ENCODE results near the gene OR2V2.

The OR2V2 gene

GRCh38 chr5:181198106-181198685 lies 50.8 kb downstream of the OR2V2 start:
- ATAC-seq: no peak
- no peak for DNase-seq (ENCODE audit: low spot score in 2 of 2)
- Mint-ChIP-seq H3K27ac (no peak overlapping the region), H3K36me3 (no peaks in the 10 kb centered on the region), H3K9me3 (no peaks in the 10 kb centered on the region), H3K4me1 (peaks cover 11% of the 10 kb centered on the region), H3K4me3 (no peak overlapping the region)

GRCh38 chr5:181198905-181199519 lies 51.6 kb downstream of the OR2V2 start:
- ATAC-seq (peak; percentile 17), DNase-seq (ENCODE audit: low spot score in 2 of 2) (no peak)
- Mint-ChIP-seq H3K4me1 (peaks cover 13% of the 10 kb centered on the region), H3K36me3 (no peaks in the 10 kb centered on the region), H3K4me3 (no peak overlapping the region), H3K9me3 (no peaks in the 10 kb centered on the region), H3K27ac (no peak overlapping the region)

DNA sequence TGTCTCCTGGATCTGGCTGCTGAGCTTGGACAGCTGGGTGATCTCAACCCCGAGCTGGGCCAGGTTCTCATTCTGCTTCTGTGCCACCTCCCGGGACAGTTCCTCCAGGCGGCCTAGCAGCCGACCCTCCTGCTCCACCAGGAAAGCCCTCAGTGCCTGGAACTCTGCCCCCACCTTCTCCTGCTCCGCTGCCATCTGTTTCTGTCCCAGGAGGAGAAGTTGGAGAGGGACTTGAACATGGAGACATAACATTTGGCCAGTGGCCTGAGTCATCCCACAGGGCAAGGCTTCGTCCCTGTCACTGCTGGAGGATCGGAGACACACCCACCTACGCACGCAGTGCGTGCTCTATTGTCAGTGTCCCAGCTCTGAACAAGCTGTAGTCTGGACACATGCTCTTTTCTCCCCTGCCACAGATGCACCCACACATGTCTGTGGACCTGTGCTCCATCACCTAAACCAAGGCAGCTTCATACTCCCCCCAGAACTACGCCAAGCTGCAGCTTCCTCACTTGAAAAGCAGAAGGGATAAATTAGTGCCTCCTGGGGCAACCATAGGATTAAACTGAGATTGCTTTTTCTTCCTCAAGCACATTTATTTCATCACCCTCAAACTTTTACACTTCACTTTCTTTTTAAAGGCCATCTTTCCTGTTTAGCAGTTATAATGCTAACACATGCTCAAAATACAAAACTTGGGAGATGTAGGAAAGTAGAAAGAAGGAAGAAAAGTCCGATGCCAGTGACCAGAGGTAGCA lies 52.7 kb downstream of the OR2V2 start:
- H3K9me3 Mint-ChIP-seq: no peaks in the 10 kb centered on the region
- DNase-seq (ENCODE audit: low spot score in 2 of 2) (no peak), ATAC-seq (no peak)
- H3K4me3 Mint-ChIP-seq: no peak overlapping the region
- H3K36me3 Mint-ChIP-seq: no peaks in the 10 kb centered on the region
- no peak overlapping the region for H3K27ac Mint-ChIP-seq
- peaks cover 17% of the 10 kb centered on the region for H3K4me1 Mint-ChIP-seq

DNA sequence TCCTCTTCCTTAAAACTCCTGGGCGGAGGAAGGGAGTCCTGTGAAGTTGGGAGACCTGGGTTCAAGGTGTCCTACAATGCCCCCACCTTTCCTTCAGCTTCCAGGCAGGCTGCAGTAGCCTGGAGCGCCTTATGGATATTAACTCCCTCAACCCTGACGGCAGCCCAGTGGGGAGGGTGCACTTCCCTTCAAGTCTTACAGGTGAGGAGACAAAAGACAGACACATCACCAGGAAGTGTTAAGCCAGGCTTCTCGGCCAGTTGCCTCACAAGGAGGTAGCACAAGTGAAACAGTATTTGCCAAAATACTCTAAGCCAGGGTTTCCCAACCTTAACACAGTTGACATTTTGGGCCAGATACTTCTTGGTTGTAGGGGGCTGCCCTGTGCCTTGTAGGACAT lies 53.4 kb downstream of the OR2V2 start:
- DNase-seq (ENCODE audit: low spot score in 2 of 2) (no peak), ATAC-seq (no peak)
- Mint-ChIP-seq H3K4me3 (no peak overlapping the region), H3K4me1 (peaks cover 23% of the 10 kb centered on the region), H3K27ac (peak overlapping the region; percentile 56), H3K9me3 (no peaks in the 10 kb centered on the region), H3K36me3 (peaks cover 5% of the 10 kb centered on the region)

DNA sequence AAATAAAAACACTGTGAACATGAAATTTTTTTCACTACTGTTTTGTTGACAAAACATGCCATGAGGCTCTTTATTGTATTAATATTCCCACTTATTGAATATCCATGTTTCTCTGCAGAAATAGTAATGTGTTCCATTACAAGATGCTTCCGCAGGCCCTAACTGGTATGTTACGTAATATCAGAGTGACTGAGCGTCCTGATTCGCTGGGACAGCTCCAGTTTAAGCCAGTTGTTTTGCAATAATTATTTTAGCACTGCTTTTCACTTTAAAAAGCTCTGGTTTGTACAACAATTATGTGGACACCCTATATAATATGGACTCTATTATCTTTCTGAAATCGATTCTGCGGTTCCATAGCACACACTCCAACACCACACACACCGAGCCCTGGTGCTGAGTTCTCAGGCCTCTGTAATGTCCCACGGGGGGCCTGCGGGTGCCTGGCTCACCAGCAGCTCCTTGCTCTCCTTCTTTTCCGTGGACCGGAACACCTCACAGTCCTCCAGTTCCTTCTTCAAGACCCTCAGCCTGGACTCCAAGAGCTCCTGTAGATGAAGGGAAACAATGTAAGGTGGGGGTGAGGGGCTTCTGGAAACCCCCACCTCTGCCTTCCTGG lies 55.8 kb downstream of the OR2V2 start:
- Mint-ChIP-seq H3K36me3 (peaks cover 29% of the 10 kb centered on the region), H3K27ac (no peak overlapping the region), H3K9me3 (no peaks in the 10 kb centered on the region), H3K4me1 (peaks cover 47% of the 10 kb centered on the region), H3K4me3 (peak overlapping the region; percentile 82)
- no peak for ATAC-seq
- no peak for DNase-seq (ENCODE audit: low spot score in 2 of 2)

DNA sequence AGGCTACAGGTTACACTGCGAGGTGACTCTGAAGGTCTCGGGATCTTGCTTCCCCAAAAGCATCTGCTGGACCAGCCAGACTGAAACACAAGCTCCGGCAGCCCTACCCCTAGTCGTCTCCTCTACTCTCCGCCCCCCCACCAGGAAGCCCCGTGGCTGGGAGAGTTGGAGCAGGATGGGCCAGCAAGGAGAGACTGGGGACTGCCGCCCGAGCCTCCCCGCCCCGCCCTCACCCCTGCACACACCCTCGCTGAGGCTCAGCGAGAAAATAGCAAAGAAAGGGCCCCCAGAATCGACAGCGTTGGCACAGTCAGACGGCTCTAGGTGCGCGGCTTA lies 56.4 kb downstream of the OR2V2 start:
- DNase-seq (ENCODE audit: low spot score in 2 of 2) (no peak), ATAC-seq (peak; percentile 3)
- no peaks in the 10 kb centered on the region for H3K9me3 Mint-ChIP-seq
- H3K4me1 Mint-ChIP-seq: peaks cover 46% of the 10 kb centered on the region
- peaks cover 31% of the 10 kb centered on the region for H3K36me3 Mint-ChIP-seq
- H3K27ac Mint-ChIP-seq: peak overlapping the region; percentile 54
- H3K4me3 Mint-ChIP-seq: peak overlapping the region; percentile 82

DNA sequence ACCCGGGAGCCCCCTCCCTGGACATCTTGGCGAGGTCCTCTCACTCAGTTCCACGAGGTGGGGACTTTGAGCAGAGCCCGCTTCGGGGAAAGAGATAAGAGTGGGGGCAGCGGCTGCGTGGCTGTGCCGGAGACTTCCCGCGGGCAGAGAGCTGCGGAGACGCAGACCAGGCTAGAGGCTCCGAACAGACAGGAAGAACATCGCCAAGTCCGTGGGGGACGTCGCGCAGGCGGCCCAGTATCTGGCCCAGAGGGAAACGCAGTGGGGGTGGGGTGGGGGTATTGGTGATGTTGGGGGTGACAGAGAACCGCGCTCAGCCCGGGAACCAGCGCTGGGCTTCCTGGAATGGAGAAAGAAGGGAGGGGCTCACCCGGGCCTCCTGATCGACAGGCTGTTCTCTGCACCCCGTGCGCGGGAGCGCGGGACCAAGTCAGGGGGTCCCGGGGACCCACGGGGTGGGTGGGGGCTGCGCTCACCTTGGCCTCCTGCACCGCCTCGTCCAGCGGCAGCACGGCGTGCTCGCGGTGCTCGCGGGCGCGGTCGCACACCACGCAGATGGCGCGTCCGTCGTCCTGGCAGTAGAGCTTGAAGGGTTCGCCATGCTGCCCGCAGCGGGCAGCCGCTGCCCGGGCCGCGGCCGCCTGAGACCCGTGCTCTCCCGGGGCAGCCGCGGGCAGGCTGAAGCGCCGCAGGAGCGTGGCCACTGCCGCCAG lies 56.9 kb downstream of the OR2V2 start:
- Mint-ChIP-seq H3K9me3 (no peaks in the 10 kb centered on the region), H3K36me3 (peaks cover 31% of the 10 kb centered on the region), H3K27ac (peak overlapping the region; percentile 54), H3K4me1 (peaks cover 41% of the 10 kb centered on the region), H3K4me3 (peak overlapping the region; percentile 82)
- DNase-seq (ENCODE audit: low spot score in 2 of 2): peak in 1 of 2 donors; percentile 72
- peak; percentile 9 for ATAC-seq

- Mint-ChIP-seq H3K27ac (peak within 1 kb of the TSS; percentile 100), H3K9me3 (no peaks in the 10 kb centered on the region), H3K4me1 (peaks cover 39% of the 10 kb centered on the region), H3K36me3 (peaks cover 31% of the 10 kb centered on the region), H3K4me3 (peak within 1 kb of the TSS; percentile 82)
- ATAC-seq: peak; percentile 29
- DNase-seq (ENCODE audit: low spot score in 2 of 2): peak in 1 of 2 donors; percentile 72
These were observed 57.7 kb downstream of the OR2V2 start, which contains the start of gene TRIM7 for GRCh38 chr5:181204826-181205760. TRIM7 (minus strand) TSS chr5:181205196; CDS start chr5:181205110, 86 bp downstream.

DNA sequence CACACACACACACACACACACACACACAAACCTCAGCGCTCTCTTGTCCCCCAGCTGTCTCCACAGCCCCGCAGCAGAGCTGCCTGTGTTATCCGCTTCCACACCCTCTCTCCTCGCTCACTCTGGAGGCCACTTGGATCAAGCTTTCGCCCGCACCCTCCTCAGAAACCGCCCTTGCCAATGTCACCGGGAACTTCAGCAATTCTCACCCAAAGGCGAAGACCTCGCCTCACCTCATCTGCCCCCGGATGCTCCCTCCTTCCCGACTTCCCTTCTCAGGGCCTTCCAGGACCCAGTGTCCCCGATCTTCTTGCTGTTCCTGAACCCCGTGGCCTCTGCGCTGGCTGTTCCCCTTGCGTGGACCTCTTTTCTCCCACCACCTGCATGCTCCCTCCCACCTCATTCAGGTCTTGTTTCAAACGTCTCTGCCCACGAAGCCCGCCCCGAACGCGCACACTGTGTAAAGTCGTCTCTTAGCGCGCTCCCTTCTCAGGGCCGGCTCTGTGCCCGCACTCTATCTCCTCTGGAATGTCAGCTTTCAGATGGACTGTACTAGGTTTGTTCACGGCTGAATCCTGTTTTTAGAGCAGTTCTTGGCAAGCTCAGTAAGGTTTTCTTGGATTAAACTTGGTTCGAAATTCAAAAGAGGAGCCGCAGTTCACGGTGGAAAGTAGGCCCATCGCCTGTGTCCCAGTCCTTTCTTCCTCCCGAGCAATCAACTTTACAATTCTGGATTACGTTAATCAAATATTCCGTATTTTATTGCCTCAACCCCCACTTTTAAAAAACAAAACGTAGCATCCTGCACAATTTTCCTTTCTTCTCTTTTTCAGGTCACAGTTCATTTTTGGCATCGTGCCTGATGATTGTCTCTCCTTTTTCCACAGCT lies 58.6 kb downstream of the OR2V2 start:
- peak overlapping the region; percentile 100 for H3K27ac Mint-ChIP-seq
- no peaks in the 10 kb centered on the region for H3K9me3 Mint-ChIP-seq
- peaks cover 31% of the 10 kb centered on the region for H3K36me3 Mint-ChIP-seq
- DNase-seq (ENCODE audit: low spot score in 2 of 2): no peak
- ATAC-seq: no peak
- peak overlapping the region; percentile 82 for H3K4me3 Mint-ChIP-seq
- H3K4me1 Mint-ChIP-seq: peaks cover 39% of the 10 kb centered on the region

GRCh38 chr5:181207214-181207959 lies 60.0 kb downstream of the OR2V2 start:
- Mint-ChIP-seq H3K27ac (peak overlapping the region; percentile 100), H3K4me1 (peaks cover 39% of the 10 kb centered on the region), H3K36me3 (peaks cover 31% of the 10 kb centered on the region), H3K4me3 (peak overlapping the region; percentile 82), H3K9me3 (no peaks in the 10 kb centered on the region)
- ATAC-seq (peak; percentile 74), DNase-seq (ENCODE audit: low spot score in 2 of 2) (peak; percentile 70 to 93)

- no peak for ATAC-seq
These were observed 60.5 kb downstream of the OR2V2 start for GRCh38 chr5:181207960-181208253.

More at GRCh38 chr5:181207960-181208253, 60.5 kb downstream of the OR2V2 start:
- no peak for DNase-seq (ENCODE audit: low spot score in 2 of 2)
- peak overlapping the region; percentile 100 for H3K27ac Mint-ChIP-seq
- no peaks in the 10 kb centered on the region for H3K9me3 Mint-ChIP-seq
- peaks cover 31% of the 10 kb centered on the region for H3K36me3 Mint-ChIP-seq
- H3K4me3 Mint-ChIP-seq: peak overlapping the region; percentile 82
- H3K4me1 Mint-ChIP-seq: peaks cover 39% of the 10 kb centered on the region

Data from stimulated activated effector memory CD8-positive, alpha-beta T cell treated with anti-CD3 and anti-CD28 coated beads, Interleukin-12 subunit alpha, Interleukin-12 subunit beta, amount 100 ng/mL, for 72 hours (primary cell).